NK-92 (cell line): ENCODE results near the gene USP46.

Source experiments
- DNase-seq: peaks from one replicate; lab custom pipeline; 2025; ENCODE audit not compliant: unreplicated experiment; lab: John Stamatoyannopoulos, UW

USP46 gene

DNA sequence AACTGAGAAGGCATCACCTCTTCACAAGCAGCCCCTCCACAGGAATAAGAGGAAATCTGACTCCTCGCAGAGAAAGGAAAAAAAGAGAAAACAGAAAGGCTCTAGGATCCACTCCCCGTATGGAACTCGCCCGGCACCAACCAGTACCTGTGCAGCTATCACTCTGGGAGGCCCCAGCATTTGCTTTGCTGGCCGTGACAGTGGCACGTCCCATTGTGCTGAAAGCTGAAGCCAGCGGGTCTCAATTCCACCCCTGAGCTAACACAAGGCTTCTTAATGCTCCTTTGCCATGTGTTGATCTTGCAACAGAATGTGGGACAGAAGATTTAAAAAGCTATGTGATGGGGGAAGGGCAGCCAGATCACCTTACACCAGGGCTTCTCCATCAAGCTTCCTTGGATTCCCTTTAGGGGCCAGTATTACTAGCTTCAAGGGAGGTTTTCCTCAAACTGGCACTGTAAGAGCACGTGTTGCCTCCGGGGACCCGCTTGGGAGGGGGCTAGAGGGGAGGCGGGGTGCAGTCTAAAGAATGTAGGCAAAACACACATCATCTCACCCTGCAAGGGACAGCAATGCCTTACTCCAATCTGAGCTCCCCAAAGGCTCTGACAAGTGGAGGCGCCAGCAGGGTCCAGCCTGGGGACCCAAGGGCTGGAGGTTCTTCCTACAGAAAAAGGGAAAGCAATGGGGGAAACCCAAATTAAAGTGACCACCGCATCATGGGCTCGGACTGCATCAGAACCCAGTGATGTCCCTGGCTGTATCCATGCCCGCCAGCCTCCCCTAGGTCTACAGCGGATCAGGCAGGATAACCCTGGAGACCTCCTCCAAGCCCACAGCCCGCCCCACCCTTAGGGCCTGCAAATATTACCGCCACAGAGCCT is 1.2 kb downstream of the USP46 start:
- no peak for DNase-seq

DNA sequence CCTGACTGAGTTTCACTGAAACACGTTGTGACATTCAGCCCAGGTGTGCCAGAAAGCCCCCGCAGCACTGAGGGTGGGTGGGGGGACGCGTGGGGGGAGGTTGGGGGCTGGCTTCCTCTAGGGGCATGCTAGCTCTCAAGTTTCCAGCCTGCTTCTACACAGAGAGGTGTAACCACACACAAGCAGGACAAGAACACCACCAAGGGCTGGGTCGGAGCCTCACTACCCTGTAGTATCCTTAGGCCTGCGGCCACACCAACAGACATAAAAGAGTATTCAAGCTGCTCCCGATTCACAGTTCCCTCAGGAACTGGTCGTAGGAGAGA is 1.8 kb downstream of the USP46 start:
- no peak for DNase-seq

GRCh38 chr4:52655506-52655905 is 3.6 kb downstream of the USP46 start:
- DNase-seq, result no peak

GRCh38 chr4:52651996-52652672 is 7.0 kb downstream of the USP46 start:
- DNase-seq, result no peak

- DNase-seq, result no peak
Observed at GRCh38 chr4:52648836-52649235, 10.3 kb downstream of the USP46 start.

GRCh38 chr4:52646741-52647140 is 12.4 kb downstream of the USP46 start:
- DNase-seq, result no peak

GRCh38 chr4:52646096-52646495 is 13.0 kb downstream of the USP46 start:
- no peak for DNase-seq

- DNase-seq, result no peak
Observed at GRCh38 chr4:52645300-52645699, 13.8 kb downstream of the USP46 start.

GRCh38 chr4:52643785-52644244 is 15.3 kb downstream of the USP46 start:
- no peak for DNase-seq

DNA sequence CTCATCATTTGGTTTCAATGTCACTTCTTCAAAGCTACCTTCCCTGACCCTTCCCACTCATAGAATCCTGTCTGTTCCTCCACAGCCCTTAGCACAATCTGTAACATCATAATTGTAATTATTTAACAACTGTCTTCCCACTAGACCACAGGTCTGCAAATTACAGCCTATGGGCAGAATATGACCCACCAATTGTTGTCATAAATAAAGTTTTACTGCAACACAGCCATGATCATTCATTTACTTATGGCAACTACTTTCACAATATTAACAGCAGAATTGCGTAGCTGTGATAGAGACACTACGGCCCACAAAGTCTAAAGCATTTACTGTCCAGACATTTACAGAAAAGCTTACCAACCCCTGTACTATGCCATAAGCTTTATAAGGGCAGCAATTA is 15.9 kb downstream of the USP46 start:
- no peak for DNase-seq

DNA sequence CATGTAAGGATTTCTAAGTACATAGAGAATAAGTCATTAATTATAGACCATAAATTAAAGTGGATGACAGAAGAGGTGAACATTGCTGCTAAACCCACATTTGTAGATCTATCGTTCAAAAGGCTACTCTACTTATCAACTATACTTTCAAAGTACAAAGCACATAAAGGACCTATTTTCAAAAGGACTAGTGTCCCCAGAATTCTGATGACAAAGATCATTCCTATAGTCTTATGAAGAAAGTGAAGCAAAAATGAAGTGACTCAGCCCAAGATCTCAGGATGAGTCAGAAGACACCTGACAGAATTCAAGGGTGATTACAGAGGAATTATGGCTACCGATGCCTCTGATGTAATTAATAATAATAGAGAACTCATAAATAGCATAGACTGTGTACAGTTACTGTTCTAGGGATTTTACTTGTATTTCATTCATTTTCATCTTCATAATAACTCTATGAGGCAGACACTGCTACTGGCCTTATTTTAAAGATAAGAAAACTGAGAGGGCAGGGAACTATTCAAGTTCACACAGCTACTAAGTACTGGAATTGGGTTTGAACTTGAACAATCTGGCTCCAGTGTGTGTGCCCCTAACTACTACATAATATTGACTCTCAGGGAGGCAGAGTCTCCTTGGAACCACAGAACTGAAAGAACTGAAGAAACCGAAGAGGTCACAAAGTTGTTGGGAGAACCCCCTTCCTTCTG is 17.1 kb downstream of the USP46 start:
- no peak for DNase-seq

DNA sequence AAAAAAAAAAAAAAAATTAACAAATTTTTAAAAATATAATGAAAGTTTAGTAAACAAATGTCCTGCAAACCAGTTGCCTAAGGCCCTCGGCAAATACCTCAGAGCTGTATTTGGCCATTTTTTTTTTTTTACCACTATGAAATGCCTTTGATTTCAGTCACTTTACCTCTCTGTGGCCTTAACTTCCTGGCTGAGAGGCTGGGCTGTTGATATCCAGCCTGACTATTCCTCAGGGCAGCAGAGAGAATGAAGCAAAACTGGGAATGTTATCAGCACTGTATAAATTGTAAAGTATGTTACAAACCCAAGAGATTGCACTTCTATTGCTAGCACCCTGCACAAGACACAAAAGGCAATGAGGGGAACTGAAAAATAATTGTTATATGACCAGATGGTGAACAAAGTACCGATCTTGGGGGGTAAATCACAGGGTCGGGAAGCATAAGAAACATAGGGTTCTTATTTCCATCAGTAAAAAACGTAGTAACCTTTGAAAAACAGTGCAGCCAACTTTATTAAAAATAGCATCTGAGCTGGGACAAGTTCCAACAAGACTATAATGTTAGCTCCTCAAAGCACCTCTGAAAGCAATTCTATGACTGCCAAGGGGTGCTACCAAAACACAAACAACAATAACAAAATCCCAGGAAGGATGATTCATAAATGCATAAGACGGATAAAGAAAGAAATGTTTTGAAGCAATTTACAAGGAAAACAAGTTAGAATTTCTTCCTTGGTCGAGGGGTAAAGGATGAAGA is 18.1 kb downstream of the USP46 start:
- no peak for DNase-seq

- DNase-seq, result no peak
Observed at GRCh38 chr4:52638717-52639116, 20.4 kb downstream of the USP46 start.

DNA sequence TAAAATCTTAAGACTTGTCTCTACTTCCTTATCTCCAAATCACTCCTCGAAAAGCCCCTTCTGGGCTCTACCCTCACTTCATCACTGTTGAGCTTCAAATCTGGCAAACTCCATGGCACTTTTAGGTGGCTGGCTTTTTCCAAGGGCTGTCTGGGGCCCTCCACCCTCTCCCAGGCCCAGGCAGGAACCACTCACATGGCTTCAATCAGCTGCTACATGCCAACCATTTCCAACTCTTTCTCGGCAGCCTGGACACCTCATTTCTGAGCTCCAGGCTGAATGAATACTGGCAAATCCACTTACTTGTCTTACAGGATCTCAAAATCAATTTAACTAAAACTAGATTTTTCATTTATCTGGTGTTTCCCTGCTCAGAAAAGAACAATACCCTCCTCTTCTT is 22.0 kb downstream of the USP46 start:
- no peak for DNase-seq

- DNase-seq, result no peak
Observed at GRCh38 chr4:52635560-52635959, 23.5 kb downstream of the USP46 start.

- DNase-seq, result no peak
Observed at GRCh38 chr4:52635130-52635529, 24.0 kb downstream of the USP46 start.

DNA sequence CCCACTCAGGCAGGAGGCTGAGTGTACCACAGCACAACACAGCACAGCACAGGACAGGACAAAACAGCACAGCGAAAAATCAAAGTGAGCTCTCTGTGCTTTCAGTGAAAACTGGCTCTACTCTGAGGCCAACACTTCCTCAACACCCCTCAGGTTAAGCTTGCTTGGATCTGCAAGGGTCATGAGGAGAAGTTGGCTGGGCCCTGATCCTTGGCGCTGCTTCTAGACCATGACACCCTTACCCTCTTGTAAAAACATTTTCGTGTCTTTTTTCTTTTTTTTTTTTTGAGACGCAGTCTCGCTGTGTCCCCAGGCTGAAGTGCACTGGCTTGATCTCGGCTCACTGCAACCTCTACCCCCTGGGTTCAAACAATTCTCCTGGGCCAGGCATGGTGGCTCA is 25.3 kb downstream of the USP46 start:
- no peak for DNase-seq

- no peak for DNase-seq
Observed at GRCh38 chr4:52628974-52629373, 30.1 kb downstream of the USP46 start.

DNA sequence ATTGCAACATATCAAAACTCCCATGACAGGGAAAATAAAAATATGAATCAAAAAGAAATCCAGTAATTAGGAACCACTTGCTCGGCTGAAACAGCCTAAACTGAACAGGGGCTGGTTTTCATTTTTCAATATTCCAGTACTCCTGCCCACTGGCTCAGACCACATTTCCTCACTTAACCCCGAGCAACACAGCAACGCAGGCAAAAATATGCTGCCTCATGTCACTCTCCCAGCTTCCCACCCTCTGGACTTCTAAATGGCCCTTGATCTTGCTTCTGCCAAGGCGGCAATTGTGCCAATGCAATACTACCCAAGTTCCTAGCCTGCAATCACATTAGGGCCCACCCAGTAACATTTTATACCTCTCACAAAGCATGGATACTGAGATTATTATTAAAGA is 30.6 kb downstream of the USP46 start:
- DNase-seq, result no peak

DNA sequence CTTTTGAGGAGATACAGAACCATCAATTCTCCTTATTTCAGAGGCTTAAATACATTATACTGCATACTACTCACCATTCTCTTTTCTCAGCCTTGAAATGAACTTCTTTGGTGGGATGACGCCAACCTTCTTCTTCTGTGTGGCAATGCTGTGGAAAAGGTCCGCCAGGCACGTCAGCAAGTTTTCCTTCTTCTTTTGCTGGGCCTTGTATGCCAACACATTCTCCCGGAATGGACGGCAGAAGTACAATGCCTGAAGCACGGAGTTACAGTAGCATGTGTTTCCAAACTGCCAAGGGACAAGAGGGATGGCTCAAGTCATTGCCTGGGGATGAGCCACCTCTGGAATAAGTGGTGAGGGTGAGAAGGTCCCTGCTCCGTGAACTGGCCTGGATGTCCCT is 31.2 kb downstream of the USP46 start:
- no peak for DNase-seq

DNA sequence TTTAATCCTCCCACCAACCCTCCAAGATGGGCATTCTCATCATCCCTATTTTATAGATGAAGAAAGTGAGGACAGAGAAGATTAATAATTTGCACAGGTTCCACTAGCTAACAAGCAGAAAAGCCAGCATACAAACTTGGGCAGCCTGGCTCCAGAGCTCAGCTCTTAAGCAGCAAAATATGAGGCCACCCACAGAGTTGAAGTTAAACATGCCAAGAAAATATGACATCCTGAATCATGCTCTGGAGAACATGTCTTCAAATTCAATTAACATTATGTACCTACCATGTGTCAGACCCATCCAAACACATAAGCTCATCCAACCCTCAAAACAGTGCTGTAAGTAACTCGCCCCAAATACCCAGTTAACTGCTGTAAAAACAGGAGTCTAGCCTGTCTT is 33.9 kb downstream of the USP46 start:
- no peak for DNase-seq
